NCI-H446 treated with DMSO at 0.1 percent for 48 hours (cell line): ENCODE results near the gene RAB27B.

Experiments used
- DNase-seq: peaks from one replicate; lab custom pipeline; 2025; lab: John Stamatoyannopoulos, UW

Gene RAB27B

GRCh38 chr18:54867131-54867530, 38.9 kb downstream of the RAB27B start:
- DNase-seq, result no peak

DNA sequence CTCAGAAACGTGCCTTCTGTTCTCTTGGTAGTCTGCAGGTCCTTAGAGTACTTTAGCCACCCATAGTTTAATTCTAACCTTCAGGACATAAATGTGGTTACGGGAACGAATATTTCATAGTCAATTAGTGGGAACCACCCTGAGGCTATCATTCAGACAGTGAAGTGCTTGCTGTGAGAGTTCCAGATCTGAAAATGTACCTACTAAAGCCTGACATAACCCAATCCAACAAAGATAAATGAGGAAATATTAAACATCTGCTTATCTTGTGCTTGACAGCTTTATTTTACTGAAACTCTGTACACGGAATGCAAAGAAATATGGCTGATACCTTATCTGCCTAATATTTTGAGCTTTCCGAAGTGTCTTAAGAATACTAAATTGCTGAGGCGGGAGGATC, 43.0 kb downstream of the RAB27B start:
- DNase-seq, result no peak

DNA sequence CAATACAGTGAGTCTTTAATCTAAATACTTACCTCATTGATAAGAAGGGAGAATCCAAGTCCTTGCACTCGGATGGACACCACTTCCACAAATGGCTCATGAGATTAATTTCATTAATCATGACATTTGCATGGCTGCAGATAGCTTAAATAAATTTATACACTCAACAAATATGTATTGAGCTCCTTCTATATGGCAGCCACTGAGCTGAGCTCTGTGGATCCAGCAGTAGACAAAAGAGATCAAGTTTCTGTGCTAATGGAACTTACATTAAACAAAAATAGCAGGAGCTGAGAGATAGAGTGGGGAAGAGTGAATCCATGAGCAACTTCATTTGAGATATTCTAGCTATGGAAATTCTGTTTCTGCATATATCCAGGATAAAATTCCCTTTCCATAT, 44.4 kb downstream of the RAB27B start:
- DNase-seq, result no peak

GRCh38 chr18:54873884-54874255, 45.6 kb downstream of the RAB27B start:
- DNase-seq, result no peak

- DNase-seq, result no peak
These were observed 46.8 kb downstream of the RAB27B start for GRCh38 chr18:54875063-54875462.

- no peak for DNase-seq
These were observed 48.8 kb downstream of the RAB27B start for GRCh38 chr18:54877076-54877475.

GRCh38 chr18:54878159-54878622, 49.9 kb downstream of the RAB27B start:
- no peak for DNase-seq

DNA sequence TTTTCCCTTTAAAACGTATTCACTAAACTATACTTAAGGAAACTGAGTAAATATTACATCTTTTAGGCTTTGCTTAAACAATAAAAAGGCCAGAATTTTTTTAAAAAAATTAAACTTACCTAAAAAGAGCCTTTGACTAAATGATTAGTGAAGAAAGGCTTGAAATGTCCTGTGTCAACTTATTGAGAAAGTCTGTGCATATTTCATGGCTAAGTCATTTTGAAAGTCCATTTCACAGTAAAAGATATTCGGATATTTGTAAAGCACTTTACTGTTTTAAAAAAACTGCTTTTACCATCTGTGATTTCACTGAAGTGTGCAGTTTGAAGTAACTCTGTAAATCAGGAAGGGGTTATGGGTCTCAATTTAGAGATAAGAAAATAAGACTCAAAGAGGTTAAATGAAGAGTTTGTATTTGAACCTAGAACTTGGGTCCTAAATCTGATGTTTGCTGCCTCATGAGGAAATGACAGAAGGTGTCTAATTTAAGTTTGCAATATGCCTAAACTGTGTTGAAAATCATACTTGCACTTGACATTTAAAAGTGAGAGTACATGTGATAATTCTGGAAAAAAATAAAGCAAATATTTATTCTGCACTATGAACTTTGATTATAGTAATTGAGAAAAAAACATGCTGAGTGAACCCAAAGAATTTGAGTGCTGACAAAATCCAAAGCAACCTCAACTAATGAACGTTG, 50.5 kb downstream of the RAB27B start:
- no peak for DNase-seq

DNA sequence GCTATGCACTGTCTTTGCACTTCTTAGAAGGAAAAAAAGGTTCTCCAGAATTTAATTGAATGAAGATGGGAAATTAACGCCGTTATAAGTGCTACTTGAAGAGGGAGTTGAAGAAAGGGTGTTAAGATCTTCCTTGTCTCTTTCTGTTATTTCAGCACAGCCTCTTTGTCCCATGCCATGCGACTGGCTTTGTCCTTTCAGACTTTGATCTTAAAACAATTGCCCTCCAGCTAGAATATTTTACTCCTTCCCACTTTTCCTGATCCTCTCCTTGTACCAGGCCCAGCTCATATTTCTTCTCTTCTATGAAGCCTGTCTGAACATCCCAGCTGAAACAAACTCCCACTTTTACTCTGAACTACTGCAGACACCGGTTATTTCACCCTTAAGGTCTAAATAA, 51.4 kb downstream of the RAB27B start:
- DNase-seq, result no peak

DNA sequence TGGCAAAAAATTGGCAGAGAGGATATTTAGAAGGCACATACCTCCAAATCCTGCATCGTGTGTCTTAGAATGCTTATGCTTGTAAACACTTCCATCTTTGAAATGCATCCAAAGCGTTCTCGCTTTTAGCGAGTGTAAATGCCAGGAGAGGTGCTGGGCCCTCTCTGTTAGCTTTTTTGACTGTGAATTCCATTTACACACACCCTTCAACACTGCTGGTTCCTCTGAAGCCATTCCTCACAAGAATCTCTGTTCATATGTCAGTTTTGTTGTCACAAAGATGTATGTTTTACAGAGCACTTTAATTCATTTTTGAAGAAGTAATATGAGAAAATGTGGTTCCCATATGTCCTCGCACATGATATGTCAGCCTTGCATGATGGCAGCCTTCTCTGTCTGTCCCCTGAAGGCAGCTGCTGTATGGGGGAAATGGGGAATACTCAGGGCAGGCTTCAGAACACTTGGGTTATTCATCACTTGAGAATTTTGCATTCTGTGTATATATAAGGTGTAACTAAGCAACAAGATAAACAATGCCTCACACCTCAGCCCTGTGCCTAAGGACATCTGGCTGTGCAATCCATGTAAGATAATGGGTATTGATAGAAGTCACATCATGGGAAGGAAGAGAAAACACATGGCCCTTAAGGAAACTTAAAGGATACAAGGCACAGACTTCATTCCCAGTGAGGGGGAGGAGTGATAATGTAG, 52.3 kb downstream of the RAB27B start:
- no peak for DNase-seq

DNA sequence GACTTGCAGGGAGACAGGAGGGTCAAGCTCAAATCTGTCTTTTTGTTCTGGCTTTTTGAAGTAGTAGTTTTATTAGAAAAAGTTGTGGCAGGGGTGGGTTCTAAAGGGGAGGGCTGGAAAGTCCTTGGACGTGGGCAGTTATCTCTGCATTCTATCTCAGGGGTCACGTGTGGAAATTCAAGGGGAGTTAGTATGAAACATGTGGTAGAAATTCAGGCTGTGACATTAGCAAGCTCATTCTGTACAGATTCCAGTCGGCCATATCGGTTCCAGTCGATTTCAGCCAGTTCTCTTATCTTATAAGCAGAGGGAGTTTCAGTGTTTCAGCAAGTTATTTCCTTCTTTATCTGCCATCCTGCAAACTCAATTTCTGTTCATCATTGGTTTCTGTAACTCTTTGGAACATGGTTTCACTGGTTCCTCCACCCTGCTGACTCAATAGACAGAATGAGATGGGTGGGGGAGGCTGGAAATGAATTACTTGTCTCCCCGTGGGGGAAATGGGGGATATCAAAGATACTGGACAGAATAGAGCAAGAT, 53.0 kb downstream of the RAB27B start:
- DNase-seq, result no peak

- DNase-seq, result no peak
These were observed 54.0 kb downstream of the RAB27B start for GRCh38 chr18:54882318-54882717.

DNA sequence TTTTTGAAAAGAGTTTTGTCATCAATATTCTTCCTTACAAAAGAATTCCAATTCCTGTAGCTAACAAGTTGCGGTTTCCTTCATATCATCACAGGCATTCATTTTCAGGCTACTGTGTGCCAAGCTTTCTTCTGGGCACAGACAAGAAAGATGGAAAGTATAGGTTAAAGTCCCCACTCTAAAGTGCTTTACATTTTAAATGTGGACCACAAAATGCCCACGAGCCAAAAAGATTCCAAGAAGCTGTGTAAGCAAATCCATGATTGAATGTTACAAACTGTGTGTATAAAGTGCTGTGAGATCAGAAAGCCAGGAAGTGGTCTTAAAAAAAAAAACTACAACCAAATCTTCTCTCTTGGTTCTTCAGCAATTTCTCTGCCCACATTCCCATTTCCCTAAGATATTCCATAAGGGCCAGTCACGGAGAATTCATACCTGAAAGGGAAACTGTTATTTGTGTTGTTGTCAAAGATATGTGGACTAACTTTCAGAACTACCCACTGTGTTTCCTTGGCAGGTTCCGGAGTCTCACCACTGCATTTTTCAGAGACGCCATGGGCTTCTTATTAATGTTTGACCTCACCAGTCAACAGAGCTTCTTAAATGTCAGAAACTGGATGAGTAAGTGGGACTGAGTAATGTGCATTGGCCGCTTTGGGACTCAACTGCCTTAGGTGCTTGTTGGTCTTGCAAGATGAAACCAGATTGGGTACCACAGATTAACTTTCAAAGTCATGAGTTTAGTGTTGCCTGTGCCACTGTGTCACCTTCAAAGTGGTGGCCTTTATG, 55.7 kb downstream of the RAB27B start:
- DNase-seq, result no peak

DNA sequence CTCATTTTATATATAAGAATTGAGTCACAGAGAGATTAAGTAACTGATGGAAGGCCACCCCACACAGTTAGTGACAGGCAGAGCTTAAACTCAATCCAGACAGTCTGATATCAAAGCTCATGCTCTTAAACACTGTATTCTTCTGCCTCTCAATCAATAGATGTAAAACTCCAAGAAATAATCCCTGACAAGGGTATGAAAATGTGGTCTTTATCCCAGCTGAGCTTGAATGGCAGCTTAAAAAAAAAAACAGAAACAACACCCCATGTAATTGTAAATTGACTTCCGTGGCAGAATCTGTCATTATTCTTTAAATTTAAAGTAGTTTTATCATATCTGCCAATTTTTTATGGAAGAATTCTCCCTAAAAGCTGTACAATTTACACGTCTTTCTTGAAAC, 60.1 kb downstream of the RAB27B start:
- DNase-seq, result no peak

- no peak for DNase-seq
These were observed 60.7 kb downstream of the RAB27B start for GRCh38 chr18:54888933-54889332.

DNA sequence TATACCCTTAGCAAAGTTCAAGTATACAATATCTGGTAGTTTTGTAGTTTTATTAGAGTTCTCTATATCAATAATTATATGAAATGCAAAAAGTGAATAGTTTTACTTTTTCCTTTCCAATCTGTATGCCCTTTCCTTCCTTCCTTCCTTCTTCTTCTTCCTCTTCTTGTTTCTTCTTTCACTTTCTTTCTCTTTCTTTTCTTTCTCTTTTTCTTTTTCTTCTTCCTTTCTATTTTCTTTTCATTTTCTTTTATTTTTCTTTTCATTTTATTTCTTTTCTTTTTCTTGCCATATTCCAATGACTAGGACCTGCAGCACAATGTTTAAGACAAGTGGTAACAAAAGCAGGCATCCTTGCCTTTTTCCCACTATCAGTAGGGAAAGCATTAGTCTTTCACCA, 71.2 kb downstream of the RAB27B start:
- no peak for DNase-seq

DNA sequence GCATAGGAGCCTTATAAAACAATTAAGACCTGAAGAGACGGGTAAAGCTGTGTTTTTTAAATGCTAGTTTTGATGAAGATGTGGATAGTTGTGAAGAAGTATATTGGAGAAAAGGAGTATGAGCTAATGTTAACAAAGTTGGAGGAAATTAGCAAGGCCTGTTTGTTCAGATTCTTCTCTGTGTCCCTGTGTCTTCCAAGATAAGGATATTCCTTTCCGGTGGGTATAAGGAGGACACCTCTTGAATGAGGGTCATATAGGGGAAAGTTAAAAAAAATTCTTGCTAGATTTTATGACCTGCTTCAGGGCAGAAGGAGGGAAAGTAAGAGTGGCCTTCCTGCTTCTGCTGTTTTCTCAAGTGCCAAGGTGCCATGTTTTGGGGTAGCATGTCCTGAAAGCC, 72.0 kb downstream of the RAB27B start:
- no peak for DNase-seq

DNA sequence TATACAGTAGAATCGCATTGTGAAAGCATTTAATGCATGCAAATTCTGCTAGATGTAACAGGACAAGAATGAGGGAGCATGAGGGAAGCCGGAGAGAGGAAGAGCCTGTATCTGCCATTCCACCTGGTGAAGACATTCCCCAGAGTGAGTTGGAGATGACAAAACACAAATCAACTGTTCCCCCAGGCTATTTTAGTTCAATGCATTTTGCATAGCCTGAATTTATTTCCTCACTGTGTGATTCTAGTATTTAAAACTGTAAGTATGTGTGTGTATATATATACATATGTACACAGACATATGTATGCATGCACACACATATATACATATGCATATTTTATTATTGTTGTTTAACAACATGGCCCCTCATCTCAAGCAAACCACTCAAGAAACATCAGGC, 76.3 kb downstream of the RAB27B start:
- no peak for DNase-seq

- no peak for DNase-seq
These were observed 77.4 kb downstream of the RAB27B start for GRCh38 chr18:54905629-54906028.

GRCh38 chr18:54906331-54907185, 78.3 kb downstream of the RAB27B start:
- no peak for DNase-seq

- no peak for DNase-seq
These were observed 81.3 kb downstream of the RAB27B start for GRCh38 chr18:54909538-54909937.
